IMR-90 (cell line): ENCODE results near the gene NBEAL1. TPM values are rescaled to one million over a fixed set of nuclear protein-coding genes. Genes with fewer than 3 reads are reported as not detected.
A peak's percentile ranks its signal among the peaks of the same experiment; 100 is the strongest.

Experiments used
- ATAC-seq: fragments of 200-7000 bp; cut with Tn5 transposase; 2 replicates; pipeline ENCODE4 v1.9.1; 2020; ENCODE audit warnings: low read depth, mild to moderate bottlenecking, moderate library complexity
- BruUV-seq: library from RNA; stranded (reverse); fragments of 400-500 nt; replicated peaks from 2 replicates; lab custom pipeline; 2021; lab: Mats Ljungman, UMichigan
- CTCF ChIA-PET: fragments of 300-600 bp; formaldehyde crosslinking; extraction: SDS; loops from one replicate; lab custom pipeline; 2021; ENCODE audit warnings: antibody characterized with exemption; lab: Yijun Ruan, JAX
- POLR2A ChIA-PET: fragments of 300-600 bp; sonication (Branson Sonifier 250); formaldehyde crosslinking; loops from one replicate; lab custom pipeline; 2022; ENCODE audit warnings: antibody characterized with exemption; ENCODE audit not compliant: unreplicated experiment; lab: Charles Lee
- DNase-seq: peaks from one replicate; pipeline ENCODE4 v3.0.0; 2013
- H2AFZ ChIP-seq: replicated peaks from 2 replicates; pipeline ENCODE3; 2013; ENCODE audit warnings: low read length, mild to moderate bottlenecking; ENCODE audit not compliant: poor library complexity
- H2AK5ac ChIP-seq: 2 replicates; pipeline ENCODE4 v1.6.1; 2013; ENCODE audit warnings: low read depth, low read length, inconsistent platforms
- H2AK9ac ChIP-seq: replicated peaks from 2 replicates; pipeline ENCODE3; 2013; ENCODE audit warnings: mild to moderate bottlenecking, low read depth, low read length, moderate library complexity; ENCODE audit not compliant: poor library complexity
- H2BK120ac ChIP-seq: 2 replicates; pipeline ENCODE4 v1.6.1; 2013; ENCODE audit warnings: low read depth, low read length, inconsistent platforms
- H2BK15ac ChIP-seq: 3 replicates; pipeline ENCODE4 v1.6.1; 2013; ENCODE audit warnings: low read depth, low read length, inconsistent platforms
- H2BK20ac ChIP-seq: 2 replicates; pipeline ENCODE4 v1.6.1; 2013; ENCODE audit warnings: low read depth, mild to moderate bottlenecking, inconsistent platforms, low read length, moderate library complexity
- H2BK5ac ChIP-seq: 2 replicates; pipeline ENCODE4 v1.6.1; 2013; ENCODE audit warnings: mild to moderate bottlenecking, low read depth, low read length, inconsistent platforms; ENCODE audit not compliant: poor library complexity, severe bottlenecking
- H3K14ac ChIP-seq: replicated peaks from 2 replicates; pipeline ENCODE4 v1.6.1; 2013; ENCODE audit warnings: low read depth, low read length, inconsistent platforms
- H3K18ac ChIP-seq: 2 replicates; pipeline ENCODE4 v1.6.1; 2013; ENCODE audit warnings: low read depth, low read length, control low read depth
- H3K23ac ChIP-seq: 2 replicates; pipeline ENCODE4 v1.6.1; 2013; ENCODE audit warnings: low read depth, low read length, inconsistent platforms
- H3K27ac ChIP-seq: 2 replicates; pipeline ENCODE4 v1.5.1; 2013; ENCODE audit warnings: mild to moderate bottlenecking, control low read depth, low read length; ENCODE audit not compliant: insufficient read depth
- H3K27me3 ChIP-seq: 2 replicates; pipeline ENCODE4 v1.6.1; 2013; ENCODE audit warnings: low read length; ENCODE audit not compliant: control insufficient read depth, insufficient read depth
- H3K36me3 ChIP-seq: 2 replicates; pipeline ENCODE4 v1.6.1; 2013; ENCODE audit warnings: low read length, mixed read lengths; ENCODE audit not compliant: control insufficient read depth, insufficient read depth
- H3K4ac ChIP-seq: 2 replicates; pipeline ENCODE4 v1.6.1; 2013; ENCODE audit warnings: low read depth, low read length, inconsistent platforms
- H3K4me1 ChIP-seq: 2 replicates; pipeline ENCODE4 v1.6.1; 2013; ENCODE audit warnings: low read length, mixed read lengths; ENCODE audit not compliant: control insufficient read depth, insufficient read depth
- H3K4me2 ChIP-seq: 2 replicates; pipeline ENCODE4 v1.6.1; 2013; ENCODE audit warnings: low read depth, mild to moderate bottlenecking, control low read depth, low read length, moderate library complexity
- H3K4me3 ChIP-seq: 2 replicates; pipeline ENCODE4 v1.5.1; 2013; ENCODE audit warnings: low read depth, mild to moderate bottlenecking, control low read depth, low read length, moderate library complexity; ENCODE audit not compliant: insufficient read depth
- H3K56ac ChIP-seq: 2 replicates; pipeline ENCODE4 v1.6.1; 2013; ENCODE audit warnings: low read length, inconsistent platforms; ENCODE audit not compliant: insufficient read depth; ENCODE audit errors: extremely low read depth
- H3K79me1 ChIP-seq, 2 experiments: 2 replicates each; pipeline ENCODE4 v1.6.1; 2013; ENCODE audit warnings: low read length in 2 of 2, inconsistent platforms in 1 of 2, low read depth in 1 of 2
- H3K9ac ChIP-seq: 2 replicates; pipeline ENCODE4 v1.6.1; 2013; ENCODE audit warnings: low read depth, low read length, control low read depth
- H3K9me1 ChIP-seq: 2 replicates; pipeline ENCODE4 v1.6.1; 2013; ENCODE audit warnings: low read length, inconsistent platforms; ENCODE audit not compliant: insufficient read depth
- H3K9me3 ChIP-seq: 2 replicates; pipeline ENCODE4 v1.6.1; 2013; ENCODE audit warnings: low read length; ENCODE audit not compliant: control insufficient read depth, insufficient read depth
- H4K20me1 ChIP-seq: 2 replicates; pipeline ENCODE4 v1.6.1; 2013; ENCODE audit warnings: low read length, inconsistent platforms; ENCODE audit not compliant: insufficient read depth
- H4K5ac ChIP-seq: 2 replicates; pipeline ENCODE4 v1.6.1; 2013; ENCODE audit warnings: mild to moderate bottlenecking, low read depth, low read length, control low read depth
- H4K8ac ChIP-seq, 2 experiments: 2 replicates each; pipeline ENCODE4 v1.6.1; 2013; ENCODE audit warnings: low read depth in 2 of 2, low read length in 2 of 2, control low read depth in 1 of 2, inconsistent platforms in 1 of 2
- H4K91ac ChIP-seq: 2 replicates; pipeline ENCODE4 v1.6.1; 2013; ENCODE audit warnings: low read depth, low read length, inconsistent platforms; ENCODE audit not compliant: insufficient read depth
- FOS ChIP-seq: fragments of 150-350 bp; IDR thresholded peaks from 2 replicates; pipeline ENCODE4 v1.6.1; 2016; ENCODE audit warnings: low read depth, low read length
- MXI1 ChIP-seq: IDR thresholded peaks from 2 replicates; pipeline ENCODE4 v1.6.1; 2012; ENCODE audit warnings: low read depth, mild to moderate bottlenecking, low read length, moderate library complexity, borderline replicate concordance
- SMC3 ChIP-seq: fragments of 150-350 bp; IDR thresholded peaks from 2 replicates; pipeline ENCODE4 v1.6.1; 2016; ENCODE audit warnings: low read depth, mild to moderate bottlenecking, antibody characterized with exemption, low read length, moderate library complexity
- WGBS, 2 experiments: methylation state at CpG; one replicate each; pipeline versions ENCODE4 v1.1.5 to v1.1.7; 2013; ENCODE audit warnings: missing lambda C conversion rate in 2 of 2; ENCODE audit not compliant: insufficient read length in 1 of 2; ENCODE audit errors: extremely low coverage in 2 of 2; 5-methylcytosine and 5-hydroxymethylcytosine counted together
- dilution Hi-C: fragments of 300-500 bp; cut with HindIII; formaldehyde crosslinking; loops from one replicate; pipeline ENCODE4 v1.14.3; 2018; ENCODE audit warnings: low sequenced_read_pairs; ENCODE audit not compliant: unreplicated experiment
- in situ Hi-C: fragments of 300-500 bp; cut with MboI; formaldehyde crosslinking; loops from 3 replicates; pipeline ENCODE4 v1.14.3; 2019; ENCODE audit warnings: low sequenced_read_pairs, inconsistent platforms, mixed read lengths
- intact Hi-C: fragments of 100-400 bp; cut with micrococcal nuclease; formaldehyde crosslinking; loops from 2 replicates; pipeline ENCODE4 v1.10.0; 2022
- polyA plus RNA-seq, 3 experiments: library from polyadenylated mRNA; depleted of rRNA; stranded (reverse); fragments of >200 nt; gene quantifications; 2 replicates each; pipeline ENCODE4 v1.2.3, GENCODE V29; 2012; ENCODE audit warnings: low replicate concordance in 1 of 3
- total RNA-seq: library from RNA; depleted of rRNA; stranded (reverse); fragments of >200 nt; gene quantifications from 2 replicates; pipeline ENCODE4 v1.2.3, GENCODE V29; 2012

Gene NBEAL1
- total and polyA plus RNA-seq, 2 of the 4 experiments (the other 2 are of a cell fraction): 6.4 to 38.0 TPM

DNA sequence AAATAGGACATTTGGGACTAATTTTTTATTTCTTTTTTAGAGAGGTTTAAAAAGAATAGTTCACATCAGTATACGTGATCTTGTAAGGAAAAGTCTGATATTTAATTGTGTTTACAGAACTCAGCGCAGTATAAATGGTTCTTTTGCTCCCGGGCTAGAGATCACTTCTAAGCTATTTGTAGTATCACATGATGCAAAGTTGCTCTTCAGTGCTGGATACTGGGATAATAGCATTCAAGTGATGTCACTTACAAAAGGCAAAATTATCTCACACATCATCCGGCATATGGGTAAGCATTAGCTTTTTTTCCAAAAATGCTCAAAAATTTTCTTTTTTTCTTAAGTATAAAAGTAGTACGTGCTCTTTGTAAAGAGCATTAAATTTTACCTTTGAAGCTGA is 186.8 kb downstream of the NBEAL1 start:
- H4K20me1 ChIP-seq: no peaks in the 10 kb centered on the region
- no peaks in the 10 kb centered on the region for H3K9me1 ChIP-seq
- TF ChIP-seq MXI1 (no peak), FOS (no peak), SMC3 (no peak)
- no peak overlapping the region for H2AK9ac ChIP-seq
- no peaks in the 10 kb centered on the region for H3K4me1 ChIP-seq
- H3K4me2 ChIP-seq: no peak overlapping the region
- H3K56ac ChIP-seq: no peak overlapping the region
- H4K5ac ChIP-seq: no peak overlapping the region
- H3K4ac ChIP-seq: no peak overlapping the region
- in situ Hi-C loops (no loop called here), intact Hi-C loops (no loop called here), dilution Hi-C loops (no loop called here)
- no peak overlapping the region for H4K8ac ChIP-seq
- no peak overlapping the region for H2BK5ac ChIP-seq
- WGBS, 2 experiments: no CpG with 5 or more reads among the region's 5 CpGs
- H2BK120ac ChIP-seq: no peak overlapping the region
- peak; percentile 6 for DNase-seq
- no peak overlapping the region for H3K4me3 ChIP-seq
- no peak overlapping the region for H2BK15ac ChIP-seq
- no peaks in the 10 kb centered on the region for H3K79me1 ChIP-seq
- no peak overlapping the region for H3K14ac ChIP-seq
- BruUV-seq: no TSS peak
- no peak overlapping the region for H2BK20ac ChIP-seq
- H2AFZ ChIP-seq: no peak overlapping the region
- no peak for ATAC-seq
- H3K9ac ChIP-seq: no peak overlapping the region
- no peaks in the 10 kb centered on the region for H3K27me3 ChIP-seq
- POLR2A ChIA-PET: no interaction called here
- H3K23ac ChIP-seq: no peak overlapping the region
- H3K27ac ChIP-seq: no peak overlapping the region
- no peak overlapping the region for H3K18ac ChIP-seq
- H4K91ac ChIP-seq: no peak overlapping the region
- no peak overlapping the region for H2AK5ac ChIP-seq
- H3K9me3 ChIP-seq: no peaks in the 10 kb centered on the region
- H3K36me3 ChIP-seq: peaks cover 19% of the 10 kb centered on the region
- CTCF ChIA-PET: interaction anchor here (0.6 kb wide), 1 partner anchor 252 kb away, joined by 3 read pairs; no protein-coding TSS in a partner anchor
